Measurements from ENCODE around the gene MYO5B.
"Not testable (repeated sequence)": the region's sequence is repeated elsewhere in the genome, so short reads cannot be mapped to it uniquely, and the experiment has no call there.

The MYO5B gene

DNA sequence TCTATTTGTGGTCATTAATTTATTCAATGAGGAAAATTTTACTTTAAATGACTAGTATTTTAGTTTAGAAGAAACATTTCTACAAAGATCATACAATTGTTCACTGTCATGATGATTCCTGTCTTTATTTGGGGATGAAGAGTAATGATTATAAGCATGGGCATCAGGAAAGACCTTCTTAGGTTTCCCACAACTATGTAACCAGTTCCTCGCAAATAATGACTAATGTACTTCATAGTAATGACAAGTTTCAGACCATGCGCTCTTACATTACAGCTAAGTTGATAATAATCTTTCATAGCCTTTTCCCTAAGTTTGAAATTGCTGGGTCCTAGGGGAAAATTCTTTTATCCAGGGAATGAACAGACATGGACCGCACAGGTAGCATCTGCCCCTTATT lies 90.5 kb downstream of the MYO5B start:
- no peak overlapping the region for H3K4me3 ChIP-seq (ENCODE audit: low read depth, low read length)
- TF ChIP-seq, protein P1, sequence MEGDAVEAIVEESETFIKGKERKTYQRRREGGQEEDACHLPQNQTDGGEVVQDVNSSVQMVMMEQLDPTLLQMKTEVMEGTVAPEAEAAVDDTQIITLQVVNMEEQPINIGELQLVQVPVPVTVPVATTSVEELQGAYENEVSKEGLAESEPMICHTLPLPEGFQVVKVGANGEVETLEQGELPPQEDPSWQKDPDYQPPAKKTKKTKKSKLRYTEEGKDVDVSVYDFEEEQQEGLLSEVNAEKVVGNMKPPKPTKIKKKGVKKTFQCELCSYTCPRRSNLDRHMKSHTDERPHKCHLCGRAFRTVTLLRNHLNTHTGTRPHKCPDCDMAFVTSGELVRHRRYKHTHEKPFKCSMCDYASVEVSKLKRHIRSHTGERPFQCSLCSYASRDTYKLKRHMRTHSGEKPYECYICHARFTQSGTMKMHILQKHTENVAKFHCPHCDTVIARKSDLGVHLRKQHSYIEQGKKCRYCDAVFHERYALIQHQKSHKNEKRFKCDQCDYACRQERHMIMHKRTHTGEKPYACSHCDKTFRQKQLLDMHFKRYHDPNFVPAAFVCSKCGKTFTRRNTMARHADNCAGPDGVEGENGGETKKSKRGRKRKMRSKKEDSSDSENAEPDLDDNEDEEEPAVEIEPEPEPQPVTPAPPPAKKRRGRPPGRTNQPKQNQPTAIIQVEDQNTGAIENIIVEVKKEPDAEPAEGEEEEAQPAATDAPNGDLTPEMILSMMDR (IDR thresholded peaks at IDR 0.05; ENCODE audit: low read depth, low read length, missing control alignments) = no peak
- no peak for DNase-seq (ENCODE audit: low read depth)
- in situ Hi-C loops (cut with HindIII; ENCODE audit: low sequenced_read_pairs) = no loop called here

GRCh38 chr18:50099725-50100407 lies 95.1 kb downstream of the MYO5B start:
- in situ Hi-C loops (cut with HindIII; ENCODE audit: low sequenced_read_pairs) = no loop called here
- TF ChIP-seq, protein P1 (IDR thresholded peaks at IDR 0.05; ENCODE audit: low read depth, low read length, missing control alignments) = no peak
- DNase-seq (ENCODE audit: low read depth) = no peak
- no peak overlapping the region for H3K4me3 ChIP-seq (ENCODE audit: low read depth, low read length)

DNA sequence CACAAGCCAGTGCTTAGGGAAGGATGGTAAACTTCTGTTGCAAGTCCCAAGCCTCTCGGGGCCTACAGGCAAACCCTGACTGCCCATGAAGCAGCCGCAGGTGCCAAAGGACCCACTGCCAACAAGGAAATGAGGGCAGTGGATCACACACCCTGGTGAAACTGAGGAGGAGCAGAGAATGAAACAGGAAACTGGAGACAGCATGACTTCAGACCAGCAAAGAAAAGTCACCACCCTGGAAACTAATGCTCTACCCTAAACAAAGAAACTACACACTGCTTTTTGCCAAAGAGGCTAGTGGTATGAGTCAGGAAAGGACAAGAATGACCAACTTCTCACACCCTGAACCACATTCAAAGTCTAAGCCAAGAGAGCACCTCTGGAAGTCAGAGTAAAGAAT lies 97.2 kb downstream of the MYO5B start:
- in situ Hi-C loops (cut with HindIII; ENCODE audit: low sequenced_read_pairs) = no loop called here
- no peak overlapping the region for H3K4me3 ChIP-seq (ENCODE audit: low read depth, low read length)
- DNase-seq (ENCODE audit: low read depth) = peak; percentile 11
- TF ChIP-seq, protein P1 (IDR thresholded peaks at IDR 0.05; ENCODE audit: low read depth, low read length, missing control alignments) = no peak

DNA sequence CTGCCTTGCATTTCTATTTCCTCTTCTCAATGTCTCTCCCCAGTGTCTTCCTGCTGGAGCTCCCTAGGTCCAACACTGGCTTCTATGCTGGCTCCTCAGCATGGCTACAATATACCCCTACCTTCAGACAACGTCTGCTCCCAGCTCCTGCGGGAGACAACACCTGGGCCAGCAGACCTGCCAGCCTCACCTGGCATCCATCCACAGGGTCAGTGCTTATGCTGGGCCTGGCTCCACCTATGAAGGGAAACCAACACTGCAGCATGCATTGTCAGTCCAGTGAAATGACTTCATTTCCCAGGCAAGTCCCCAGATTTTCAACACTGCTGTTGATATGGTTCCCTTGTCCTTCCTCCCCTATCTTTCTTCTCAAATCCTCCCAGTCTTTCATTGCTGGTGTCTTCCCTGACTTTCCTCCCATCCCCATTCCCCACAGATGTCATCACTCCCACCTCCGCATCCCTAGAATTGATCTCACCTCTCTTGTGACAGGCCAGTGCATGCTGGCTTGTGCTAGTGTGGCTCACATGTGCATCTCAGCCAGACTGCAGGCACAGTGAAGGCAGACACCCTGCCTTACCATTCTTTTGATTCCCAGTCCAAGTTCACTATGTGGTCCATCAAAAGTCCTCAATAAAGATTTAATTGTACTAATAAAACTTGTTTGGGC lies 98.0 kb downstream of the MYO5B start:
- in situ Hi-C loops (cut with HindIII; ENCODE audit: low sequenced_read_pairs) = no loop called here

GRCh38 chr18:50094786-50095185 lies 100.2 kb downstream of the MYO5B start:
- H3K4me3 ChIP-seq (ENCODE audit: low read depth, low read length); DNase-seq (ENCODE audit: low read depth); in situ Hi-C loops (cut with HindIII; ENCODE audit: low sequenced_read_pairs): not testable (repeated sequence)

More for the DNA sequence above, 98.0 kb downstream of the MYO5B start:
- H3K4me3 ChIP-seq (ENCODE audit: low read depth, low read length) = no peak overlapping the region
- TF ChIP-seq, protein P1 (IDR thresholded peaks at IDR 0.05; ENCODE audit: low read depth, low read length, missing control alignments) = no peak
- no peak for DNase-seq (ENCODE audit: low read depth)

- TF ChIP-seq, protein P1 (IDR thresholded peaks at IDR 0.05; ENCODE audit: low read depth, low read length, missing control alignments) = no peak
- no peak overlapping the region for H3K4me3 ChIP-seq (ENCODE audit: low read depth, low read length)
- in situ Hi-C loops (cut with HindIII; ENCODE audit: low sequenced_read_pairs) = no loop called here
- no peak for DNase-seq (ENCODE audit: low read depth)
These were observed 100.7 kb downstream of the MYO5B start for GRCh38 chr18:50094221-50094773.
